Stimulated activated naive B cell treated with anti-CD40 and anti-IgM and Interleukin-4, amounts not matched to agents 10 μg/mL and 1 μg/mL and 100 μg/mL, for 72 hours (primary cell): Measurements from ENCODE around the gene WDR27.

Source experiments
- ATAC-seq, 2 donors: fragments of 150-1000 bp; cut with Tn5 transposase; replicated peaks; 2 replicates each; pipeline ENCODE4 v1.10.0; 2021; ENCODE audit warnings: moderate library complexity in 1 of 2
- DNase-seq: peaks from one replicate; pipeline ENCODE4 v3.0.0; 2021
- H3K27ac Mint-ChIP-seq: one replicate; pipeline ENCODE4 v1.8.0; 2022; ENCODE audit warnings: mild to moderate bottlenecking, mixed read lengths
- H3K27me3 Mint-ChIP-seq, 2 donors: one replicate each; pipeline ENCODE4 v1.8.0; 2022; ENCODE audit warnings: mixed read lengths in 2 of 2
- H3K36me3 Mint-ChIP-seq, 2 donors: one replicate each; pipeline ENCODE4 v1.8.0; 2022; ENCODE audit warnings: mixed read lengths in 2 of 2, mild to moderate bottlenecking in 1 of 2
- H3K4me1 Mint-ChIP-seq, 2 donors: one replicate each; pipeline ENCODE4 v1.8.0; 2022; ENCODE audit warnings: mixed read lengths in 2 of 2, mild to moderate bottlenecking in 1 of 2
- H3K4me3 Mint-ChIP-seq, 2 donors: one replicate each; pipeline ENCODE4 v1.8.0; 2022; ENCODE audit warnings: mild to moderate bottlenecking in 2 of 2, mixed read lengths in 2 of 2, moderate library complexity in 1 of 2
- H3K9me3 Mint-ChIP-seq, 2 donors: one replicate each; pipeline ENCODE4 v1.8.0; 2022; ENCODE audit warnings: mixed read lengths in 2 of 2, mild to moderate bottlenecking in 1 of 2

WDR27 gene

DNA sequence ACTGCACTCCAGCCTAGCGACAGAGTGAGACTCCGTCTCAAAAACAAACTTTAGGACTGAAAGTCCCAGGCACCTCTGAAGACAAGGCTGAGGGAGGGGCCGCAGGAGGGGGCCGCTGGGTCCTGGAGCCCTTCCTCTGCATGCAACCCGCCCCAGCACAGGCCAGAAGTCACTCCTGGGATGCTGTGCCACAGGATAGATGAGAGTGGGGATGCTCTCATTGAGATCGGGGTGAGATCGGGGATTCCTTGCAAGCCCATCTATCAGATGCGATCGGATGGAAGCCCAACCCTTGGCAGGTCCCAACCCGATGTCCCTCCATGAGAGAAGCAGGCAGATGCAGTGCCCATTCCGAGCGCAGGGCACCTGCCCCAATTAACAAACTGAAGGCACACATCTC lies 66.5 kb downstream of the WDR27 start:
- peaks cover 32 to 50% of the 10 kb centered on the region in 2 donors for H3K36me3 Mint-ChIP-seq
- DNase-seq (no peak), ATAC-seq (no peak)
- H3K4me1 Mint-ChIP-seq, result no peaks in the 10 kb centered on the region
- H3K27me3 Mint-ChIP-seq, result no peaks in the 10 kb centered on the region
- H3K27ac Mint-ChIP-seq, result no peak overlapping the region
- no peaks in the 10 kb centered on the region for H3K9me3 Mint-ChIP-seq
- no peak overlapping the region for H3K4me3 Mint-ChIP-seq

DNA sequence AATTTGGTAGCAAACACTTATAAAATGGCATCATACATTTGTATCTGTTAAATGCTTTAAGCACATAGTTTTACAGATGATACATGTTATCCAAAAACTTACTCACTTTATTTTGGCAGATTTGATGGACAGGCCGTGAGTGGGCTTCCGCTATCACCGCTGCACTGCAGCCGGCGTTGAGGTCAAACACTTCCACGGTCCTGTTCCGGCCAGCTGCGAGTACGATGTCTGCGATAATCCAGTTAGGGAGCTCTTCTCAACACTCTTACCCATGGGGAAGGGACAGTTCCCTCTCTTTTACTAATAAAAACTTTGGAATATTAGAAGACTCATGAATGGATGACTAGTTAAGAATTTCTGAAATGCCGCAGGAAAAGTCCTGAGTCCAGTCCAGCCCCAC lies 69.0 kb downstream of the WDR27 start:
- no peak for ATAC-seq

DNA sequence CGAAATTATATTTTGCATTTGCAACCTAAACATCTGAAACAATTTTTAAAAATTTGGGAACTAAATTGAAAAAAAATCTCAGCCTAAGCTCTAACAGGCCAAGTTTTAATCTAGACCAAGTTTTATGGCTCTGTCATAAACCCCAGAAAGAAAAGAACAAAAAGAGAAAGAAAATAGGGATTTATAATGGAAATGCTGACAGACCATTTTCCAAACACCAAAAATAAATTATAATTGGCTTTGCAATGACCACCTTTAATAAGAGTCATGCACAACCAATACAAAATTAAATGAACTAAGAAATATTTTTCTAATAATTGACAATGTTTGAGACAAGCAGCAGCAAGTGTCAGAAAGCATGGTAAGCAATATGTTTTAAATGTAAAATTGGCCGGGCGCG lies 72.6 kb downstream of the WDR27 start:
- ATAC-seq (no peak), DNase-seq (no peak)
- Mint-ChIP-seq H3K27ac (no peak overlapping the region), H3K9me3 (no peaks in the 10 kb centered on the region), H3K36me3 (peaks cover 35 to 51% of the 10 kb centered on the region in 2 donors), H3K4me3 (no peak overlapping the region), H3K4me1 (no peaks in the 10 kb centered on the region), H3K27me3 (no peaks in the 10 kb centered on the region)

More for the DNA sequence above, 69.0 kb downstream of the WDR27 start:
- DNase-seq, result no peak
- no peaks in the 10 kb centered on the region for H3K4me1 Mint-ChIP-seq
- H3K27ac Mint-ChIP-seq, result no peak overlapping the region
- no peak overlapping the region for H3K4me3 Mint-ChIP-seq
- H3K36me3 Mint-ChIP-seq, result peaks cover 26 to 38% of the 10 kb centered on the region in 2 donors
- no peaks in the 10 kb centered on the region for H3K27me3 Mint-ChIP-seq
- no peaks in the 10 kb centered on the region for H3K9me3 Mint-ChIP-seq

DNA sequence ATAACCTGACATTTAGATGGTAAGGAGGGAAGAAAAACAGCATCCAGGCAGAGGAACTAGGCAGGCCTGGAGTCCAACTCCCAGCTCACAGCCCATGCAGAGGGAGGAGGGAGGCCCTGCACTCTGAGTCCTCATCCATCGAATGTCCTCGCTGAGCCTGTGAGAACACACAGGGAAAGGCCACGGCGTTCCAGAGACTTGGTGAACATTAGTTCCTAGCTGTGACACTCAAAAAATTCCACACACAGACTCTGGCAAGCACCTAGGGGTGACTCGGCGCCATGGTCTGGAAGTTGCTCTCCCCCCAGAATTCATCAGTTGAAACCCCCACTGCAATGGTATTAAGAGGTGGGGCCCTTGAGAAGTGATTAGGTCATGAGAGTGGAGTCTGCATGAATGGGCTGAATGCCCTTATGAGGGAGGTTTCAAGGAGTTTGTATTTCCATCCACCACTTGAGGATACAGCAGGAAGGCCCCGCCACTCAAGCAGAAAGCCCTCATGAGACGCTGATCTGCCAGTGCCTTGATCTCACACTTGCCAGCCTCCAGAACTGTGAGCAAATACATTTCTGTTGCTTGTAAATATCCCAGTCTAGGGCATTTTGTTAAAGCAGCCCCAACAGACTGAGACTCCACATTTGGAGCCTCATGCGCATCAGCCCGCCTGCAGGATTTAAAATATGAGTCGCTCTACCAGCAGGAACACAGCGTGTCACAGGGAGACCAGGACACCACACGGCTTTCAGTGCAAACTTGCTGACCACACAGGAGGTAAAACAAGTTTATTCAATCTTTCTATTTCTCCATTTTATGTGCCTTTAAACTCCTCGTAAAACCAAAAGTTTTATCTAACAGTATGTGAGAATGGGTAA lies 73.9 kb downstream of the WDR27 start:
- peaks cover 0 to 2% of the 10 kb centered on the region in 2 donors for H3K9me3 Mint-ChIP-seq
- DNase-seq (no peak), ATAC-seq (no peak)
- H3K36me3 Mint-ChIP-seq, result peaks cover 34 to 48% of the 10 kb centered on the region in 2 donors
- no peaks in the 10 kb centered on the region for H3K4me1 Mint-ChIP-seq
- no peaks in the 10 kb centered on the region for H3K27me3 Mint-ChIP-seq
- no peak overlapping the region for H3K4me3 Mint-ChIP-seq
- H3K27ac Mint-ChIP-seq, result no peak overlapping the region

DNA sequence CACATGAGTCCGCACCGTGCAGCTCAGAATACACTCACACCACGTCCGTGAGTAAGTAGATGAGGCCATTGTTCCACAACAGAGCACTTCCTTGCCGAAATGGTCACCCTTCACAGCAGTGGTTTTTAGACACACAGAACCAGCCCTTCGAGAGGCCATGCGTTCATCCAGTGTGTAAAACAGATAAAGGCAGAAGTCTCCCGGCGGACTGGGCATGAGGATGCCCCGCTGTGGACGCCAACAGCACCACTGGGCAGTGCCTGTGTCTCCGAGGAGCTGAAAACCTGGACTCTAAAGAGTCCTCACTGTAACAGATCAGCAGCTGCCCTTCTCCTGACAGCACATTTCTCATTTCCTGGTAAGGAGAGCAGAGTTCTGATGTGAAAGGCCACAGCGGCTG lies 75.2 kb downstream of the WDR27 start:
- no peak for ATAC-seq
- DNase-seq, result no peak
- no peak overlapping the region for H3K27ac Mint-ChIP-seq
- H3K4me1 Mint-ChIP-seq, result no peaks in the 10 kb centered on the region
- peaks cover 0 to 2% of the 10 kb centered on the region in 2 donors for H3K9me3 Mint-ChIP-seq
- no peaks in the 10 kb centered on the region for H3K27me3 Mint-ChIP-seq
- H3K36me3 Mint-ChIP-seq, result peaks cover 26 to 47% of the 10 kb centered on the region in 2 donors
- H3K4me3 Mint-ChIP-seq, result no peak overlapping the region

DNA sequence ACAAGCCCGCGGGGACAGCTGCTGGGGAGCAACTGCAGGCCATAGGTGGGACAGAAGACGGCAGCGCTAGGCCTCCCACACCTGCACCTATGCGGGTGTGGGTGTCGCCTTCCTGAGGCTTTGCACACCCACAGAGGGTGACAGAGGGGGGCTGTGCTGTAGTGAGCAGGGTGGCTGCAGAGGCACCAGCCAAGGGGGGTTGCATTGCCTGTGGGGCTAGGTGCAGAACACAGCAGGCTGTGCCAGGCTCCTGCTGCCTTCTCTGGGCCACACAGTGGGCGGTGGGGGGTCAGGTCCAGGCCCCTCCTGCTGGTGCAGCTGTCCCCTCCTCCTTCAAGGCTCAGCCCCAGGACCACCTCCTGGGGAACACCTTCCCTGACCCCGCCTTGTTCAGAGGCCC lies 75.7 kb downstream of the WDR27 start:
- ATAC-seq (no peak), DNase-seq (no peak)
- no peaks in the 10 kb centered on the region for H3K27me3 Mint-ChIP-seq
- peaks cover 22 to 47% of the 10 kb centered on the region in 2 donors for H3K36me3 Mint-ChIP-seq
- no peak overlapping the region for H3K4me3 Mint-ChIP-seq
- H3K4me1 Mint-ChIP-seq, result no peaks in the 10 kb centered on the region
- H3K9me3 Mint-ChIP-seq, result peaks cover 0 to 3% of the 10 kb centered on the region in 2 donors
- H3K27ac Mint-ChIP-seq, result no peak overlapping the region

DNA sequence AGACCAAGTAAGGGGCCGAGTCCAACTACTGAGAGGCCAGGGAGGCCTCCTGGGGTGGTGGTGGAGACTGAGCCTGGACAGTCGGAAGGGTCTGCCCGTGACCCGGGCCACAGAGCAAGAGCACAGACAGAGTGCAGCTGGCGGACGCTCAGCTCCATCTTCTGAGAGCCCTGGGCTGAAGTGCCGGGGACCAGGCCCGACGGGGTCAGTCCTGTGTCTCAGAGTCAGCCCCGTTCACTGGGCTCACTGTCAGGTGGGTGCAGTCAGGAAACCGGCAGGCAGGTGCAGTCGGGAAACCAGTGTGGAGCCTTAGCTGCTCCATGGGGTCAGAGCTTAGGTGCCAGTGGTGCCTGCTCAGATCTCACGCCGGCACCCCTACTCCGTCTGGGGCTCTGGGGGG lies 76.5 kb downstream of the WDR27 start:
- Mint-ChIP-seq H3K27me3 (no peaks in the 10 kb centered on the region), H3K4me1 (no peaks in the 10 kb centered on the region), H3K4me3 (no peak overlapping the region), H3K36me3 (peaks cover 22 to 44% of the 10 kb centered on the region in 2 donors), H3K9me3 (peaks cover 0 to 4% of the 10 kb centered on the region in 2 donors), H3K27ac (no peak overlapping the region)
- no peak for ATAC-seq
- no peak for DNase-seq

DNA sequence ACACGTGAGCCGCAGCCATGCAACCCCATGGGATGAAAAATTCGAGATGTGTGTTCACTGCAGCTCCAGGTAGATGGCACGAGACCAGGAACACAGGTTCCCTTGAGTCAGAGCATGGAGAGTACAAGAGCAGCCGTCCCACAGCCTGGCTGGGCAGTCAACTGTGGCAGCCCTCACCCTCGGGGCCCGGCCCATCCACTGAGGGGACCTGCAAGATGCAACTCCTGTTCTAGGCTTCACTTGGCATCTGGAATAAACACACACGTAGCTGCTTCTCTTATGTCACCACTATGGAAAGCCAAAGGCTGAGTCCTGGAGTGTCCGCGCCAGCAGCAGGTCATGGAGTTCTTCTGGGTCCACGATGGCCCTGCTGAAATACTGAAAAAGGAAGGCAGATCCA lies 77.0 kb downstream of the WDR27 start:
- no peak for ATAC-seq
- H3K27me3 Mint-ChIP-seq, result no peaks in the 10 kb centered on the region
- H3K9me3 Mint-ChIP-seq, result peaks cover 0 to 4% of the 10 kb centered on the region in 2 donors
- peaks cover 22 to 44% of the 10 kb centered on the region in 2 donors for H3K36me3 Mint-ChIP-seq
- no peak for DNase-seq
- H3K4me3 Mint-ChIP-seq, result no peak overlapping the region
- H3K4me1 Mint-ChIP-seq, result no peaks in the 10 kb centered on the region
- no peak overlapping the region for H3K27ac Mint-ChIP-seq

DNA sequence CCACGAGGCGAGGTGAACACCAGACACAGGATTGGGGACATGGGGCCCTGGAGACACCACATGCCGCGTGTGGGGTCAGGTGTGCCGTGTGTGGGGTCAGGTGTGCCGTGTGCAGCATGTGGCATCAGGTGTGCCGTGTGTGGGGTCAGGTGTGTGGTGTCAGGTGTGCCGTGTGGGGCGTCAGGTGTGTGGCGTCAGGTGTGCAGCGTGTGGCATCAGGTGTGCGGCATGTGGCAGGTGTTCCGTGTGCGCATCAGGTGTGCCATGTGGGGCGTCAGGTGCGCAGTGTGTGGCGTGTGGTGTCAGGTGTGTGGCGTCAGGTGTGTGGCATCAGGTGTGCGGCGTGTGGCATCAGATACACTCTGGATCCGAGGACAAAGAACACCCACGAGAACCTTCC lies 77.9 kb downstream of the WDR27 start:
- no peak for DNase-seq
- peaks cover 0 to 4% of the 10 kb centered on the region in 2 donors for H3K9me3 Mint-ChIP-seq
- ATAC-seq, result no peak
- H3K4me1 Mint-ChIP-seq, result peaks cover under 1 to 4% of the 10 kb centered on the region in 2 donors
- H3K27me3 Mint-ChIP-seq, result no peaks in the 10 kb centered on the region
- H3K4me3 Mint-ChIP-seq, result no peak overlapping the region
- peak overlapping the region; percentile 42 for H3K27ac Mint-ChIP-seq
- peaks cover 22 to 49% of the 10 kb centered on the region in 2 donors for H3K36me3 Mint-ChIP-seq

DNA sequence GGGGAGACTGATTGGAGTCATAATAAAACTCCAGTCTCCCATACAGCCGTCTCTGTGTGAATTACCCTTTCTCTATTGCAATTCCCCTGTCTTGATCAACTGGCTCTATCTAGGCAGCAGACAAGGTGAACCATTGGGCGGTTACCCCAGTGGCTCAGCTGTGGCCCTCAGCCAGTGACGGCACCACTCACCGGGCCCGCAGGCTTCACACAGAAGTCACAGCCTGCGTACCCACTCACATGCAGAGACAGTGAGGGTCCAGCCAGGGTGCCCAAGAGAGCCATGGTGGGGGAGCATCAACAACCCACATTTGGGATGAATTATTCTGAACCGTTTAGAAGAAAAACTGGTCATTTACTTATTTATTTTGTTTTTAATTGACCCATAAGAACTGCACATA lies 78.5 kb downstream of the WDR27 start:
- DNase-seq (no peak), ATAC-seq (no peak)
- Mint-ChIP-seq H3K27me3 (no peaks in the 10 kb centered on the region), H3K9me3 (peaks cover 0 to 4% of the 10 kb centered on the region in 2 donors), H3K27ac (no peak overlapping the region), H3K4me3 (no peak overlapping the region), H3K36me3 (peaks cover 22 to 49% of the 10 kb centered on the region in 2 donors), H3K4me1 (peaks cover 2 to 9% of the 10 kb centered on the region in 2 donors)

DNA sequence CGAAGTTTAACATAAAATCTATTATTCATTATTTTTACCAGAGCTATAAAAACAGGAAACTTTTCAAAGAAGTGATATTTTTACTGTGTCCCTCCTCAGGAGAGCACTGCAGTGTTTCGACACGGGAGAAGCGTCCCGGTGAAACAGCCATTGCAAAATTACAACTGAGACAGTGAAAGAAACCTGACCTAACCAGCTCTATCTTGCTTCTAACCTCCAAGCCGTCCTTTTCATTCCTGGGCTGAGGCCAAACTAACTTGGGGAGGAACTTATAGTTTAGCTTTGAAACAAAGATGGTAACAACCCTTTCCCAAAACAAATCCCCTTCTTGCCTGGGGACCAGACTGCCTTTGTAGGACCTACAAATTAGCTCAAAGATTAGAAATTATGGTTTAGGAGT lies 79.2 kb downstream of the WDR27 start:
- DNase-seq, result no peak
- no peaks in the 10 kb centered on the region for H3K27me3 Mint-ChIP-seq
- H3K4me1 Mint-ChIP-seq, result peaks cover 4 to 11% of the 10 kb centered on the region in 2 donors
- H3K27ac Mint-ChIP-seq, result no peak overlapping the region
- peaks cover 22 to 45% of the 10 kb centered on the region in 2 donors for H3K36me3 Mint-ChIP-seq
- H3K9me3 Mint-ChIP-seq, result peaks cover 0 to 4% of the 10 kb centered on the region in 2 donors
- no peak overlapping the region for H3K4me3 Mint-ChIP-seq
- ATAC-seq, result no peak

DNA sequence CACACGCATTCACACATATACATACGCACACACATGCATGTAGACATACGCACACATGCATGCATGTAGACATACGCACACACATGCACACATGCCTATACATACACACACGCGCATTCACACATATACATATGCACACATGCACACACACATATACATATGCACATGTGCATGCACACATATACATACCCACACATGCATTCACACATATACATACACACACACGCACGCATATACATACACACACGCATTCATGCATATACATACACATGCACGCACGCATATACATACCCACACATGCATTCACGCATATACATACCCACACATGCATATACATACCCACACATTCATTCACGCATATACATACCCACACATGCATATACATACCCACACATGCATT lies 80.5 kb downstream of the WDR27 start:
- H3K9me3 Mint-ChIP-seq, result peaks cover 0 to 7% of the 10 kb centered on the region in 2 donors

DNA sequence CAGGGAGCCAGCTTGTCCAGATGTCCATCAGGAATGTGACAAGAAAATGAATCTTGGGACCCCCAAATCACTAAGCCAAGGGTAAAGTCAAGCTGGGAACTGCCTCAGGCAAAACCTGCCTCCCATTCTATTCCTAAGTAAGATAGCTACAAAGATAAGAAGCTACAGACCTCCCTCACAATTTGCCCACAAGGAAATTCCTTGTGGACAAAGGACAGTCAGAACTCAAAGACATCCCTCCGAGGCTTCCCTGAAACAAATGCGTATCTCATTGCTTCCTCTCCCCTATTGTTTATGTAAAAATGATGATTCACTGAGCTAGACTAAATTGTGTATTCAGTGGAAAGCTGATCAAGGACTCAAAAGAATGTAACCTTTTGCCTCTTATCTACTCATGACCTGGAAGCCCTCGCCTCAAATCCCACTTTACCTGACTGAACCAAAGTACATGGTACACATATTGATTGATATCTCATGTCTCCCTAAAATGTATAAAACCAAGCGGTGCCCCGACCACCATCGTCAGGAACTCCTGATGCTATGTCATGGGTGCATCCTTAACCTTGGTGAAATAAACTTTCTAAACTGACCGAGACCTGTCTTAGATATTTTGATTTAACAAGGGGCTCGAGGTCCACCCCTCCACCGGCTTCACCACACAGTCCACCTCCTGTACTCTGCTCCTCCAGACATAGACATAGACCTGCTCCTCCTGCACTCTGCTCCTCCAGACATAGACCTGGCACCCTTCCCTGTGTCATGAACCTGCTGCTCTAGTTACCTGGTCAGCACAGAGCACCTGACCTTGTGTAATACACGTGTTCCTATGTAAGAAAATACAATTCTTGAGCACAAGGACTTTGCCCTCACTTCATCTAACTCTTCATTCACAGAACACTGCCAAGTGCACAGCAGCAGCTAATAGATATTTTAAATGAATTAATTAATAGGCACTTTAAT lies 81.4 kb downstream of the WDR27 start:
- Mint-ChIP-seq H3K27me3 (no peaks in the 10 kb centered on the region), H3K9me3 (peaks cover 0 to 8% of the 10 kb centered on the region in 2 donors), H3K27ac (no peak overlapping the region), H3K4me3 (no peak overlapping the region), H3K4me1 (peaks cover 11 to 19% of the 10 kb centered on the region in 2 donors), H3K36me3 (peaks cover 19 to 42% of the 10 kb centered on the region in 2 donors)
- DNase-seq (no peak), ATAC-seq (no peak)

More for the DNA sequence above, 80.5 kb downstream of the WDR27 start:
- Mint-ChIP-seq H3K36me3 (peaks cover 19 to 40% of the 10 kb centered on the region in 2 donors), H3K4me1 (peaks cover 10 to 19% of the 10 kb centered on the region in 2 donors), H3K27me3 (no peaks in the 10 kb centered on the region), H3K4me3 (no peak overlapping the region), H3K27ac (no peak overlapping the region)
- DNase-seq, result no peak
- no peak for ATAC-seq

DNA sequence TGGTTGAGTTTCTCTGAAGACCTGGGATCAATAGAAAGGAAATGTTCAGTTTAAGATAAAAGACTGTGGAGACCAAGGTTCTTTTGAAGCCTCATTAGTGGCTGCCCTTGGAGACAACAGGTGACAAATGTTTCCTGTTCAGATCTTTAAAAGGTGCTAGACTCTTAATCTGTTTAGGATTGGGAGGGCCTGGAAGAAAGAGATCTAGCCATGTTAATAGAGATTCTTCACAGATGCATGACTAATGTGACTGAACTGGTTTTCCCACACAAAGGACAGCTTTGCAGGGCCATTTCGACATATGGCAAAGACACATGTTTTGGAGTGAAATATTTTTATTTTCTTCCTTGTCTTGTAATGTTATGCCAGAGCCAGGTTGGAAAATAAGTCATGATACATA lies 82.2 kb downstream of the WDR27 start:
- DNase-seq (no peak), ATAC-seq (no peak)
- H3K9me3 Mint-ChIP-seq, result peaks cover 0 to 8% of the 10 kb centered on the region in 2 donors

More for the DNA sequence above, 82.2 kb downstream of the WDR27 start:
- Mint-ChIP-seq H3K27me3 (no peaks in the 10 kb centered on the region), H3K36me3 (peaks cover 16 to 36% of the 10 kb centered on the region in 2 donors), H3K4me1 (peaks cover 11 to 19% of the 10 kb centered on the region in 2 donors), H3K27ac (no peak overlapping the region), H3K4me3 (no peak overlapping the region)
